Keratinocyte (primary cell): ENCODE data around the gene WDR46.
A peak's percentile ranks its signal among the peaks of the same experiment; 100 is the strongest.

ENCODE experiments used
- EZH2 ChIP-seq: IDR thresholded peaks from one replicate; pipeline ENCODE4 v1.6.1; 2012; ENCODE audit warnings: inconsistent platforms, mild to moderate bottlenecking, low read length, moderate library complexity
- TF ChIP-seq, protein P1 (sequence below), 3 experiments: IDR thresholded peaks in 1 of 3; conservative IDR thresholded peaks in 1 of 3; optimal IDR thresholded peaks in 1 of 3; 2 replicates in 2 of 3; 3 replicates in 1 of 3; pipeline versions ENCODE3 to v1.5.1; 2011; ENCODE audit warnings: low read length in 3 of 3, mild to moderate bottlenecking in 3 of 3, moderate library complexity in 2 of 3, control low read depth in 1 of 3, inconsistent platforms in 1 of 3; ENCODE audit not compliant: insufficient read depth in 2 of 3; ENCODE audit errors: extremely low read depth in 1 of 3

DNA sequence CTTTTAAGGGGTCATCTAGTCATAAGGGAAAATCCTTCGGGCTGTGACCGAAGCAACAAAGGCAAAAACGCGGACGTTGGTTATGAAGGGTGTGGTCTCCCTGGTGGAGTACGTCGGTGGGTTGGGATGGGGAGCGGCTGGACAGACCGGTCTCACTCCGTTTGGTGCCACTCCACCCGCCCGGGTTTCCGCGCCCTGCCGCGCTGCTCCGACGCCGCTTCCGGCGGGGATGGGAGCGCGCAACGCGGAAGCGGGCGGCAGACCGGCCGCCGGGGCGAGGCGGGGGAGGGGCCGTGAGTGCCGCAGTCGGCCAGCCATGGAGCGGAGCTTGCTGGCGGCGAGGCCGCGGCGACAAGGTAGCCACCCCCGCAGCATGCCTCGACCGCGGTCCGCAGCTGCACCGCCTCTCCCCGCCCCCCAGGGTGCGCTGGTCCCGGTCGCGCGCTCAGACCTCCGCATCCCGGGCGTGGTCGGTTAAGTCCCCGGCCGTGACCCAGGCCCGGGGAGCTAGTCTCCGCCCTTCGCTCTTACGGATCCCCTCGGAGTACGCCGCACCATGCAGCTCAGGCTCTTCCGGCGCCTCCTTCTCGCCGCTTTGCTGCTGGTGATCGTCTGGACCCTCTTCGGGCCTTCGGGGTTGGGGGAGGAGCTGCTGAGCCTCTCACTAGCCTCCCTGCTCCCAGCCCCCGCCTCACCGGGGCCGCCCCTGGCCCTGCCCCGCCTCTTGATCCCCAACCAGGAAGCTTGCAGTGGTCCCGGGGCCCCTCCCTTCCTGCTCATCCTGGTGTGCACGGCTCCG is 12.0 kb downstream of the WDR46 start, which contains the start of gene B3GALT4:
- TF ChIP-seq, protein P1, sequence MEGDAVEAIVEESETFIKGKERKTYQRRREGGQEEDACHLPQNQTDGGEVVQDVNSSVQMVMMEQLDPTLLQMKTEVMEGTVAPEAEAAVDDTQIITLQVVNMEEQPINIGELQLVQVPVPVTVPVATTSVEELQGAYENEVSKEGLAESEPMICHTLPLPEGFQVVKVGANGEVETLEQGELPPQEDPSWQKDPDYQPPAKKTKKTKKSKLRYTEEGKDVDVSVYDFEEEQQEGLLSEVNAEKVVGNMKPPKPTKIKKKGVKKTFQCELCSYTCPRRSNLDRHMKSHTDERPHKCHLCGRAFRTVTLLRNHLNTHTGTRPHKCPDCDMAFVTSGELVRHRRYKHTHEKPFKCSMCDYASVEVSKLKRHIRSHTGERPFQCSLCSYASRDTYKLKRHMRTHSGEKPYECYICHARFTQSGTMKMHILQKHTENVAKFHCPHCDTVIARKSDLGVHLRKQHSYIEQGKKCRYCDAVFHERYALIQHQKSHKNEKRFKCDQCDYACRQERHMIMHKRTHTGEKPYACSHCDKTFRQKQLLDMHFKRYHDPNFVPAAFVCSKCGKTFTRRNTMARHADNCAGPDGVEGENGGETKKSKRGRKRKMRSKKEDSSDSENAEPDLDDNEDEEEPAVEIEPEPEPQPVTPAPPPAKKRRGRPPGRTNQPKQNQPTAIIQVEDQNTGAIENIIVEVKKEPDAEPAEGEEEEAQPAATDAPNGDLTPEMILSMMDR (optimal IDR thresholded peaks at IDR 0.05 in 1 of 3, IDR thresholded peaks at IDR 0.05 in 1 of 3, conservative IDR thresholded peaks at IDR 0.05 in 1 of 3; ENCODE audit: extremely low read depth in 1 of 3, insufficient read depth in 2 of 3, low read length in 3 of 3) = peak in 2 of 3 experiments; percentile 53 to 57
- no peak for TF ChIP-seq EZH2
